ENCODE measurements around the gene SCMH1.

DNA sequence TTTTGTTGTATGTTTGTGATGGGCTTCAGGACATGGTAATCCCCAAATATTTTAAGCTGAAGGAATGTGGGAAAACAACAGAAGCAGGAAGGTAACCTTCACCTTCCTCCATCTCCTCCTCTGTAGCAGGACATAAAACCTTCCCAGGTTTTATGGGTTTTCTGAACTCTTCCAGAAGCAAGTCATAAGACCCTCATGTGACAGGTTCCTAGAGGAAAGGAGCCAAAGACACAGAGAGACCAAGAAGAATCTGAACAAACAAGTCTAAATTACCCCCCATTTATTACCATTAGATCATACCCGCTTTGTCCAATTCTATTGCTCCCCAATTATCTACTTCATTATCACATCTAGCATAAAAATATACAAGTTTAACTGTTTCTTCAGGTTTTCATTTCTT is 28.8 kb downstream of the SCMH1 start:
- no peak for TF ChIP-seq EP300 (conservative IDR thresholded peaks at IDR 0.05; ENCODE audit: poor library complexity, severe bottlenecking)
- TF ChIP-seq, protein P1, sequence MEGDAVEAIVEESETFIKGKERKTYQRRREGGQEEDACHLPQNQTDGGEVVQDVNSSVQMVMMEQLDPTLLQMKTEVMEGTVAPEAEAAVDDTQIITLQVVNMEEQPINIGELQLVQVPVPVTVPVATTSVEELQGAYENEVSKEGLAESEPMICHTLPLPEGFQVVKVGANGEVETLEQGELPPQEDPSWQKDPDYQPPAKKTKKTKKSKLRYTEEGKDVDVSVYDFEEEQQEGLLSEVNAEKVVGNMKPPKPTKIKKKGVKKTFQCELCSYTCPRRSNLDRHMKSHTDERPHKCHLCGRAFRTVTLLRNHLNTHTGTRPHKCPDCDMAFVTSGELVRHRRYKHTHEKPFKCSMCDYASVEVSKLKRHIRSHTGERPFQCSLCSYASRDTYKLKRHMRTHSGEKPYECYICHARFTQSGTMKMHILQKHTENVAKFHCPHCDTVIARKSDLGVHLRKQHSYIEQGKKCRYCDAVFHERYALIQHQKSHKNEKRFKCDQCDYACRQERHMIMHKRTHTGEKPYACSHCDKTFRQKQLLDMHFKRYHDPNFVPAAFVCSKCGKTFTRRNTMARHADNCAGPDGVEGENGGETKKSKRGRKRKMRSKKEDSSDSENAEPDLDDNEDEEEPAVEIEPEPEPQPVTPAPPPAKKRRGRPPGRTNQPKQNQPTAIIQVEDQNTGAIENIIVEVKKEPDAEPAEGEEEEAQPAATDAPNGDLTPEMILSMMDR (IDR thresholded peaks at IDR 0.05; ENCODE audit: poor library complexity, severe bottlenecking) = no peak
- TF ChIP-seq RAD21 (conservative IDR thresholded peaks at IDR 0.05) = no peak
- TF ChIP-seq POLR2AphosphoS5 (IDR thresholded peaks at IDR 0.05) = no peak
- no peak for TF ChIP-seq MXI1 (conservative IDR thresholded peaks at IDR 0.05; ENCODE audit: poor library complexity, severe bottlenecking)
- no peak for TF ChIP-seq EZH2 (IDR thresholded peaks at IDR 0.05; ENCODE audit: borderline replicate concordance, insufficient read depth, low read length, poor library complexity, severe bottlenecking)

All from neural cell (in vitro differentiated cells).